ENCODE results near the gene KLK13.

GRCh38 chr19:51086153-51086850, 21.4 kb upstream of the KLK13 start:
- TF ChIP-seq, protein P1, sequence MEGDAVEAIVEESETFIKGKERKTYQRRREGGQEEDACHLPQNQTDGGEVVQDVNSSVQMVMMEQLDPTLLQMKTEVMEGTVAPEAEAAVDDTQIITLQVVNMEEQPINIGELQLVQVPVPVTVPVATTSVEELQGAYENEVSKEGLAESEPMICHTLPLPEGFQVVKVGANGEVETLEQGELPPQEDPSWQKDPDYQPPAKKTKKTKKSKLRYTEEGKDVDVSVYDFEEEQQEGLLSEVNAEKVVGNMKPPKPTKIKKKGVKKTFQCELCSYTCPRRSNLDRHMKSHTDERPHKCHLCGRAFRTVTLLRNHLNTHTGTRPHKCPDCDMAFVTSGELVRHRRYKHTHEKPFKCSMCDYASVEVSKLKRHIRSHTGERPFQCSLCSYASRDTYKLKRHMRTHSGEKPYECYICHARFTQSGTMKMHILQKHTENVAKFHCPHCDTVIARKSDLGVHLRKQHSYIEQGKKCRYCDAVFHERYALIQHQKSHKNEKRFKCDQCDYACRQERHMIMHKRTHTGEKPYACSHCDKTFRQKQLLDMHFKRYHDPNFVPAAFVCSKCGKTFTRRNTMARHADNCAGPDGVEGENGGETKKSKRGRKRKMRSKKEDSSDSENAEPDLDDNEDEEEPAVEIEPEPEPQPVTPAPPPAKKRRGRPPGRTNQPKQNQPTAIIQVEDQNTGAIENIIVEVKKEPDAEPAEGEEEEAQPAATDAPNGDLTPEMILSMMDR (IDR thresholded peaks at IDR 0.05), result no peak
- no peak for TF ChIP-seq ZFX (IDR thresholded peaks at IDR 0.05; ENCODE audit: borderline replicate concordance)

Measured in 22Rv1 (cell line).